ENCODE measurements around the gene BCDIN3D. TPM values are rescaled to one million over a fixed set of nuclear protein-coding genes. Genes with fewer than 3 reads are reported as not detected.

The BCDIN3D gene
- total and polyA plus RNA-seq, 9 of the 15 experiments (the other 6 are each of a cell fraction or from before 2014, with no cell fraction given) = 3.7 to 6.9 (median 5.6) TPM

GRCh38 chr12:49827401-49828099, 15.4 kb downstream of the BCDIN3D start (continued):
- no peak for TF ChIP-seq MGA (IDR thresholded peaks at IDR 0.05)
- peak; percentile 38; the same call in 1 of the 2 replicates for TF ChIP-seq ZBTB40 (IDR thresholded peaks at IDR 0.05)
- TF ChIP-seq ZBTB40 (CRISPR knock-in tag; IDR thresholded peaks at IDR 0.05) = no peak
